Fibroblast of lung (primary cell): Measurements from ENCODE around the gene IPO5.

Experiments
- EZH2 ChIP-seq: IDR thresholded peaks from 2 replicates; pipeline ENCODE4 v1.5.1; 2012; ENCODE audit warnings: low read length, control low read depth, mild to moderate bottlenecking; ENCODE audit errors: missing control alignments
- TF ChIP-seq, protein P1 (sequence below), 2 donors: IDR thresholded peaks in 1 of 2; conservative IDR thresholded peaks in 1 of 2; 1 replicate in 1 of 2; 2 replicates in 1 of 2; pipeline ENCODE4 v1.5.1; 2011 to 2012; ENCODE audit warnings: low read length in 2 of 2, control low read depth in 1 of 2, inconsistent platforms in 1 of 2, low read depth in 1 of 2, mild to moderate bottlenecking in 1 of 2

DNA sequence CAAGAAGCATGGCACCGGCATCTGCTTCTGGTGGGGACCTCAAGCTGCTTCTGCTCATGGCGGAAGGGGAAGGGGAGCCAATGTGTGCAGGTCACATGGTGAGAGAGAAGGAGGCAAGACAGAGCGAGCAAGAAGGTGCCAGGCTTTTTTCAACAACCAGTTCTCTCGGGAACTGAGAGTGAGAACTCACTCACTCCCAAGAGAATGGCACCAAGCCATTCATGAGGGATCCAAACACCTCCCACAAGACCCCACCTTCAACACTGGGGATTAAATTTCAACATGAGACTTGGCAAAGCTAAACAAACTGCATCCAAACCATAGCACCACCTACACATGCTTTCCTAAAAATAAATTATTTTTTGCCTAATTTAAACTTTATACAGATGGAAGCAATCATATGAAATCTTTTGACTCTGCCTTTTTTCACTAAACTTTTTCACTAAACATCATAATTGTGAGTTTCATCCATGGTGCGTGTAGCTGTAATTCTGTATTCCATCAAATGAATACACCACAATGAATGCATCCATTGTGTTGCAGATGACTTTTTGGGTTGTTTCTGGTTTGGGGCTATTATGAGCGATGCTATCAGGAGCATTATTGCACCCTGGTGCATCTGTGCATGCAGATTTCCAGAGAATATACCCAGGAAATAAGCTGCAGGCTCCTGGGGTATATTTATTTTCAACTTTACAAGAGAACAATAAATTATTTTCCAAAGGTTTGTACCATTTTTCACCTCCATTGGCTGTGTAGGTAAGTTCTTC is 14.6 kb upstream of the IPO5 start:
- TF ChIP-seq, protein P1, sequence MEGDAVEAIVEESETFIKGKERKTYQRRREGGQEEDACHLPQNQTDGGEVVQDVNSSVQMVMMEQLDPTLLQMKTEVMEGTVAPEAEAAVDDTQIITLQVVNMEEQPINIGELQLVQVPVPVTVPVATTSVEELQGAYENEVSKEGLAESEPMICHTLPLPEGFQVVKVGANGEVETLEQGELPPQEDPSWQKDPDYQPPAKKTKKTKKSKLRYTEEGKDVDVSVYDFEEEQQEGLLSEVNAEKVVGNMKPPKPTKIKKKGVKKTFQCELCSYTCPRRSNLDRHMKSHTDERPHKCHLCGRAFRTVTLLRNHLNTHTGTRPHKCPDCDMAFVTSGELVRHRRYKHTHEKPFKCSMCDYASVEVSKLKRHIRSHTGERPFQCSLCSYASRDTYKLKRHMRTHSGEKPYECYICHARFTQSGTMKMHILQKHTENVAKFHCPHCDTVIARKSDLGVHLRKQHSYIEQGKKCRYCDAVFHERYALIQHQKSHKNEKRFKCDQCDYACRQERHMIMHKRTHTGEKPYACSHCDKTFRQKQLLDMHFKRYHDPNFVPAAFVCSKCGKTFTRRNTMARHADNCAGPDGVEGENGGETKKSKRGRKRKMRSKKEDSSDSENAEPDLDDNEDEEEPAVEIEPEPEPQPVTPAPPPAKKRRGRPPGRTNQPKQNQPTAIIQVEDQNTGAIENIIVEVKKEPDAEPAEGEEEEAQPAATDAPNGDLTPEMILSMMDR (conservative IDR thresholded peaks at IDR 0.05 in 1 of 2, IDR thresholded peaks at IDR 0.05 in 1 of 2; ENCODE audit: low read depth in 1 of 2, low read length in 2 of 2): no peak
- no peak for TF ChIP-seq EZH2
